Measurements from ENCODE around the gene ADAMTS20.

ADAMTS20 gene

GRCh38 chr12:43571885-43572284, 19.9 kb upstream of the ADAMTS20 start:
- Histone ChIP-seq H3K4me3 (no peak overlapping the region), H3K9me3 (peaks cover 0 to 3% (median 0%) of the 10 kb centered on the region in 3 donors), H3K27me3 (no peaks in the 10 kb centered on the region), H3K36me3 (no peaks in the 10 kb centered on the region), H3K27ac (no peak overlapping the region), H3K4me1 (no peaks in the 10 kb centered on the region)
- no peak for TF ChIP-seq CTCF (IDR thresholded peaks at IDR 0.05)
- DNase-seq = no peak
- intact Hi-C loops (cut with DNase I; ENCODE audit: low total_unique reads) = no loop called here

- H3K4me3 ChIP-seq = no peak overlapping the region
Measured at GRCh38 chr12:43556057-43556456, 4.1 kb upstream of the ADAMTS20 start.

GRCh38 chr12:43551279-43551970, 578 bp downstream of the ADAMTS20 start:
- no peak for TF ChIP-seq CTCF (IDR thresholded peaks at IDR 0.05)
- Histone ChIP-seq H3K4me3 (no peak overlapping the region), H3K36me3 (no peaks in the 10 kb centered on the region), H3K27ac (no peak overlapping the region), H3K9me3 (peaks cover 0 to 8% (median 0%) of the 10 kb centered on the region in 3 donors), H3K27me3 (peaks cover 0 to 18% of the 10 kb centered on the region in 2 donors), H3K4me1 (peaks cover 0 to 9% (median 0%) of the 10 kb centered on the region in 4 donors)
- DNase-seq = no peak
- intact Hi-C loops (cut with DNase I; ENCODE audit: low total_unique reads) = no loop called here

More at GRCh38 chr12:43556057-43556456, 4.1 kb upstream of the ADAMTS20 start:
- no peak for TF ChIP-seq CTCF (IDR thresholded peaks at IDR 0.05)
- H3K27me3 ChIP-seq = peaks cover 0 to 13% of the 10 kb centered on the region in 2 donors
- no peaks in the 10 kb centered on the region for H3K36me3 ChIP-seq
- peaks cover 0 to 8% (median 3%) of the 10 kb centered on the region in 3 donors for H3K9me3 ChIP-seq
- intact Hi-C loops (cut with DNase I; ENCODE audit: low total_unique reads) = no loop called here
- no peak overlapping the region for H3K27ac ChIP-seq
- H3K4me1 ChIP-seq = peaks cover 0 to 9% (median 0%) of the 10 kb centered on the region in 4 donors
- no peak for DNase-seq

GRCh38 chr12:43550831-43551271, 1.2 kb downstream of the ADAMTS20 start:
- no peak for TF ChIP-seq CTCF (IDR thresholded peaks at IDR 0.05)
- DNase-seq = no peak
- peaks cover 0 to 7% (median 0%) of the 10 kb centered on the region in 3 donors for H3K9me3 ChIP-seq
- H3K4me3 ChIP-seq = no peak overlapping the region
- H3K27me3 ChIP-seq = peaks cover 0 to 18% of the 10 kb centered on the region in 2 donors
- no peaks in the 10 kb centered on the region for H3K36me3 ChIP-seq
- peaks cover 0 to 9% (median 0%) of the 10 kb centered on the region in 4 donors for H3K4me1 ChIP-seq
- no peak overlapping the region for H3K27ac ChIP-seq
- intact Hi-C loops (cut with DNase I; ENCODE audit: low total_unique reads) = no loop called here

GRCh38 chr12:43544703-43545102, 7.3 kb downstream of the ADAMTS20 start:
- no peaks in the 10 kb centered on the region for H3K36me3 ChIP-seq
- no peak overlapping the region for H3K4me3 ChIP-seq
- no peaks in the 10 kb centered on the region for H3K27me3 ChIP-seq
- no peaks in the 10 kb centered on the region for H3K4me1 ChIP-seq
- no peak overlapping the region for H3K27ac ChIP-seq
- intact Hi-C loops (cut with DNase I; ENCODE audit: low total_unique reads) = no loop called here
- H3K9me3 ChIP-seq = no peaks in the 10 kb centered on the region
- no peak for TF ChIP-seq CTCF (IDR thresholded peaks at IDR 0.05)
- DNase-seq = no peak

Measured in tibial artery (tissue), 4 donors.